Kasumi-1 (cell line): Measurements from ENCODE around the gene FAT3.
A peak's percentile ranks its signal among the peaks of the same experiment; 100 is the strongest.

Source experiments
- DNase-seq, 2 experiments: peaks; one replicate each; lab custom pipeline; 2025; lab: John Stamatoyannopoulos, UW

Gene FAT3

DNA sequence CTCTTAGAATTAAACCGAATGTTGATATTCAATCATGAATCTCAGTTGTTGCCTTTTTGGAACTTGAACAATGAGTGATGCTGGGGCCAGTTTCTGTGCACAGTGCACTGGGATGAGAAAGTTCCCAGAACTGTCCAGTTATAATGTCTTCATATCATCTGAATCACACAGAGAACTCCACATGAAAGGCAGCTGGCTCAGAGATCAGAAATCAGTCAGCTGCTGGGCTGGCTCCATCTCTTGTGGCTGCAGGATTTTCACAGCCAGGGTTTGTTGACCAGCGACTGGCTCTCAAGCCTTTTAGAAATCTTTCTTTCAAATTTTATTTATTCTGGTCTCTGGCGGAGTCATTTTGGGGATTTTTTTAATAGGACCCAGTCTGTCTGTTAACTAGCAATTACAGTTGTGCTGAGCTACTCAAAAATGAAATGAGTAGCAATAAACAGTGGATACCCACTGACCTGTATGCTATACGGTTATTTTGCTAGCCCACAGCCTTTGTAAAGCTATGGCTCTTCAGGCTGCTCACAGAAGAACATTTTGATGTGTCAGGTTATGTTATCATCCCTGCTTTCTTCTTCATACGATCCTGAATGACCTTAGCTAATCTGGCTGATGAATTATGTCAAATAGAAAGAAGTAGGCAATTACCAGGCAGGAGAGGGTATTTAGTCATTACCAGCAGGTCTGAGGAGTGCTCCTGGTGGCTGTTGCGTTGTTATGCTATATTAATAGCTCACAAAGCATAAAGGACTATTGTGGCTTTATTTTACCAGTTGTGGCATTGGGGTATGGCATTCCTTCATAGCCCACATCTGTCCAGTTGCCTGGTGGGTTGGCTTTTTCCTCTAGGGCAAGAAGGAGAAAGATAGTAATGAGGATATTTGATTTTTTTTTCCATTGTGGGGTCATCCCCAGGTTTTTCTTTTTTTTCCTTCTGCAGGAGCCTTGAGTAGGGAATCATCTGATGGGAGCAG, 3.6 kb downstream of the FAT3 start:
- DNase-seq: no peak

GRCh38 chr11:92236856-92237255, 12.2 kb downstream of the FAT3 start:
- no peak for DNase-seq

GRCh38 chr11:92240916-92241315, 16.3 kb downstream of the FAT3 start:
- DNase-seq: no peak

GRCh38 chr11:92245700-92246271, 21.2 kb downstream of the FAT3 start:
- no peak for DNase-seq

GRCh38 chr11:92246630-92247029, 22.0 kb downstream of the FAT3 start:
- DNase-seq: no peak

- DNase-seq: no peak
Measured at GRCh38 chr11:92249156-92249753, 24.6 kb downstream of the FAT3 start.

DNA sequence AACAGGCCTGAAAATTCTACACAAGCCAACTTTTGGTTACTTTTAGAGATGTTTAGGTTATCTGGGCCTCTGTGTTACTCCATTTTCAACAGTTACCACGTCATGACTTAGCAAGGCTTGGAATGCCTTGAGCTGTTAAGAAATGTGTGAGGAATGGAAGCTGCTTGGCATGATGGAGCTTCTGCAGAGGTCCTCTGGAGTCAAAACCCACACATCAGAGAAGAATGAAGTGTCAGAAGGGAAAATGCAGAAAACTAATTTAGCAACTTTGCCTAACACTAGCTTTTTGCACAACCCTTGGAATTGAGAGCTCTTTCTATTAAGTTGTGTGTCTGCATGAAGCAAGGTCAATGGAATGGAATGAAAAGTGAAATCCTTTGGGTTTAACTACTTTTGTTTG, 27.4 kb downstream of the FAT3 start:
- DNase-seq: no peak

DNA sequence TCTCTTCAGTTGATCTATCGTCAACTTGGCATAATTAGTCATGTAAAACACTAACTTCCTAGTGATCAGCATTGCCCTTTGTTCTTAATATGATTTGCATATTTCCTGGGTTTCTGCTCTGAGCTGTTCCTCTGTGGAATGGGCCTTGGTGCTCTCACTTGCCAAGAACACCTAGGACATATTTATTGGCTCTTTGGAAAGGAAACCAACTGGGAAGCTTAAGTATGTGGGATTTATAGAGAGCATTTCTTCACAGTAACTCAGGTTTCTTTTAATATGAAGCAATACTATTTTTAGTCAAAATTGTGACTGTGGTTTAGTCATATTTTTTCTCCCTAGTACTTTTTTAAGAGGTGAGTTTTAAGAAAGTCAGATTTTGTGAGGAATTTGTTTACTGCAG, 28.8 kb downstream of the FAT3 start:
- no peak for DNase-seq

- peak; percentile 58 to 63 for DNase-seq
Measured at GRCh38 chr11:92253945-92254344, 29.3 kb downstream of the FAT3 start.

- DNase-seq: no peak
Measured at GRCh38 chr11:92257536-92257935, 32.9 kb downstream of the FAT3 start.

DNA sequence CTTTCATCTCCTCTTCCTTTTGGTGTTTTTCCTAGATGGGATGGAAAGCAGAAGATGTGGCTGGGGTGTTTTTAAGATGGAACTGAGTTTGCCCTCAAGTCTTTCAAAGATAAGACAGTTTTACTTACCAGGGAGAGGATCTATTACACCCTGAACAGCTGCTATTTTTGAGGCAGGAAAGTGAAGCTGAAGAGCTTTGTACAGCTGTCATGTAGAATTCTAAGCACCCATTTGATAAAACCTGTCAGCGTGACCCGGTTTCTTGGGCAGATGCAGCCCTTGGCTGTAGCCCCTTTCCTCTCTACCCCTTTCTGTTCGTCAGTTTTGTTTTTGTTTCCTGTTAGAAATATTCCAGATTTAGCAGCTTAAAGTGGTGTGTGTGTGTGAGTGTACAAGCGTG, 35.2 kb downstream of the FAT3 start:
- no peak for DNase-seq

DNA sequence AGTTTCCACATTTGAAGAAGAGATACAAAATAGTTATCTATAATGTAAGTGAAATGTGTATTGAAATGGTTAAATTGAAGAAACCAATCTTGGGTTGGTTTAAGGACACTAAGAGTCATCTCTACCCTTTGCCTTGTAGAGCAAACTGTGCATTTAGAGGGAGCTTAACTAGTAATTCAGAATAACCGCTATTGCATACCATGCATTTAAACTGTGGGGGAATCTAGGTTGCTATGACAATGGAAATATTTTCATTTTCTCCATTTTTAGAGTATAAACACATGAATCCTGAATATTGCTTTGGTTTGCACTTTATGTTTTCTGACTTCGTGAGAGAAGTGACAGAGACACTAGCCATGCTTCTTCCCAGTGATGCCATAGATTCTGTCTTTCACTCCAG, 39.7 kb downstream of the FAT3 start:
- no peak for DNase-seq

DNA sequence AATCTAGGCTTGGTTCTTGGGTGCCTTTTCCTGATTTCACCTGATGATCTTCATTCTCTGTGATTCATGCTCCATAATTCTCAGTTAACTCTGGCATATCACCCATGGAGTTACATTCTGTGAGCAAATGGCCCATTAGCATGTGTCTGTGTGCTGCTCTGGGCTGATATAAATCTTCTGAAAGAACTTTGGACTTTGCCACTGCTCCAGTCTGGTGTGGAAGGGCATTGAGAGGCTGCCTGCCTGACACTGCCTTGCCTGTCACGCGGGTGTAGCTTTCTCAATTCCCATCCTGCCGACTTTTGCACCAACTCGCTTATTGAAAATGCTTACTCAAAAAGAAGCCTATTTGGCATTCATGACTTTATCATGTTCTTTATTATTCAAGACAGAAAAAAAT, 42.2 kb downstream of the FAT3 start:
- DNase-seq: no peak

DNA sequence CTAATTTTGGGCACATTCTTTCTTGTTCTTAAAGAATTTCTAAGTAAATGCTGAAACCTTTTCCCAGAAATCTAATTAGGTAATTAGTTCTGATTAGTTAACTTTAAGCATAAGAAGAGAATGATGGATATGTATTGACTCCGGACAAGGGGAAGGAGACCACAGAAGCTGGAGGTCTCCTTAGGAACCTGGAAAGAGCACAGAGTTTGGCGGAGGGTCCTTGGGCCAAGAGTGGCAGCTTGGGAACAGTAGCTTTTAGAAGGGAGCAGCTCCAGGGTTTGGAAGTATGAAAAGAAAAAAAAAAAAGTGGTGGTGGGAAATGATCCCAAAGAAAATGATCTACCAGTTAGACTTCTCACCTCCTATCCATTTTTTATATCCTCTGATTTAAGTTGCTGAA, 42.7 kb downstream of the FAT3 start:
- DNase-seq: no peak

DNA sequence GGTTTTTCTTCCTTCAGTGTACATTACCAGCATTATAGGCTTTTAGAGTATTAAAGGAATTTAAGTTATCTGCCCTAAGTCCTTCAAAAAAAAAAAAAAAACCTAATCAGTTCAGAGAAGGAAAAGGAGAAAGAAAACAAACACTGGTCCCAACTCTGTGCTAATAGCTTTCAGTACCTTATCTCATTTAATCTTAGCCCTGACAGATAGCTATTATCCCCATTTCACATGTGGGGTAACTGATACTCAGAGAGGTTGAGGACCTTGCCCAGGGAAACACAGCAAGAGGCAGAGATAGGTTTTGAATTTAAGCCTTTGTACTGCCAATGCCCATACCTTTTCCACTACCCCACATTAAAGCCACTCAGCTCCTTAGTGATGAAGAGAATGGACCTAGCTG, 43.4 kb downstream of the FAT3 start:
- DNase-seq: no peak

DNA sequence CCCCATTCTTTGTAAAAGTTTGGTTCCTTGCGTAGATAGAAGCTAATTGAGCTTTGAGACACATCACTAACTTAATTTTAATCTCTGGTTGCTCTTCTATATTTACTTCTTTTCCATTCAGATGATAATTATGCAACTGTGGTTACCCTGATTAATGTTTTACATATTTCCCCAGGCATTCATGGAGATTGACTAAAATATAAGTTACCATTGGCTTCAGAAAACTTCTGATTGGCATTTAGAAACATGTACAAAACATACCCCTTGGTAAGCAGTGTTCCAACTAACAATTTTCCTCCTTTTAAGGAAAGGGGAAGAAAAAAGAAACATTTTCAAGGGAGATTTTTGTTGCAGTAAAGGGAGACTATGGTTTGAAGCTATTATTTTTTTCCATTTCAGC, 43.9 kb downstream of the FAT3 start:
- DNase-seq: no peak

DNA sequence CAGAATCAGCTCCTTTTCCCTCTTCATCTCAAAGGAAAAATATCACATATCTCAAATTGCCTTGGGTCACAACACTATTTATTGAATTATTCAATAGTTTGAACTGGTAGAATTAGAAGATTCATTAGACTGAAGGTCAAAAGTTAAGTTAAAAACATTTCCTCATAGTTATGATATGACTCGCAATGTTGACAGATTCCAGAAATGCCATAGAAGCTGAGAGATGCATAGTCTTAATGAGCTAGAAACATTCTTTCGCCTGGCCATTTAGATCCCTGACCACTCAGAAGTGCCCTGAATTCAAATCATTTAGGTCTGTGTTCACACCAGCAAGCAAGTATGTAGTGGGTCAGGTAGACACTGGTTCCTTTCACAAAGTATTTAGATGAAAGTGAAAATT, 44.4 kb downstream of the FAT3 start:
- DNase-seq: no peak

DNA sequence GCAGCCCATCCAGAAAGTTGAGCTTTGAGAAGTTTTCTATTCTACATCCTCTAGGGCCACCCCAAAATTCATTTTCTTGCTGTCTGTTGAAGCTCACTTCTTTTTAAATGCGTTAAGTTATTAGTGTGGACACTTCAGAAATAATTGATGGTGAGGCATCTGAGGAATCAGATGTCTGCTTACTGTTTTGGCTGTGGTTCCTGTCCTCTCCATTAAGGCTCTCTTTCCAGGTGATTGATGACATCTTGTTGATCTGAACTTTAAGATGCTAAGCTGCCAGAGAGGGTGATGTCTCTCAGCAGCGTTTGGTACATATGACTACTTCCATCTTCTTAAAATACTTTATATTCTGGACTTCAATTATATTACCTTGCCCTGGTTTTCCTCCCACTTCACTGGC, 45.2 kb downstream of the FAT3 start:
- DNase-seq: no peak

DNA sequence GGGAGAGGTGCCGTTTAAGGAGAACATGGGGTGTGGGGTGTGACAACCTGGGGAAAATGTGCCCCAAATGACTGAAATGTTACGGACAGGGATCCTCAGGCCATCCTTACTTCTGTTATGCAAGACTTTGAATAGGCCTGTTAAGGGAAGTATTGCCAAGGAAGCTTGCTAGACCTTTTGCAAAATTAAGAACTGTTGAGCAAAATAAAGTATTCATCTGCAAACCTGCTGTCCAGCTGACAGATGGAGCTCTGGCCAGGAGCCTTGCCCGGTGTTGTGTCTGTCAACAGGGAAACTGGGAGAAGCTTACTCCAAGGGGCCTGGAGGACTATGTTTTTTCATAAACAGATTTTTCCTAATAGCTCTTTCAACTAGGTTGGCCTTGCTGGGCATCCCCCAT, 48.0 kb downstream of the FAT3 start:
- DNase-seq: no peak
